HG03469 (cell line): ENCODE results near the gene AMZ1.
"Not testable (repeated sequence)": the region's sequence is repeated elsewhere in the genome, so short reads cannot be mapped to it uniquely, and the experiment has no call there.

Source experiments
- ATAC-seq: cut with Tn5 transposase; IDR thresholded peaks from one replicate; pipeline ENCODE4 v1.9.1; 2021; ENCODE audit warnings: mild to moderate bottlenecking, moderate library complexity, moderate number of reproducible peaks; ENCODE audit not compliant: unreplicated experiment

Gene AMZ1

GRCh38 chr7:2709553-2710285 is 21.7 kb downstream of the AMZ1 start:
- peak; percentile 60 for ATAC-seq

DNA sequence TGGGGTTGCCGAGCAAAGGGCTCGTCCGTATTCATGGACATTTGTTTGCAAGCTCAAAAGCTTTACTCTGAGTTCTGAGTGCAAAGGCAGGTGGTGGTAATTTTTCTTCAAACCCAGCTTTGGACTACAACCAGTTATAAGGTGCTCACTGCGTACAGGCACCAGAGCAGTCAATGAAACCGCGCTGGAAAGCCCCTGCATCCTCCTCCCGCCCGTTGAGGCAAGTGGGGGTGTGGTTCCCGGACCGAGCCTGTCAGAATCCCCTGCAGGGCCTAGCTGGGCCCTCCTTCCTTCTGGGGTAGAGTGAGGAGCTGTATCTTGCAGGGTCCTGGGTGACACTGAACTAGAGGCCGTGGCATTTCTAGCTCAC is 22.3 kb downstream of the AMZ1 start:
- peak; percentile 25 for ATAC-seq

DNA sequence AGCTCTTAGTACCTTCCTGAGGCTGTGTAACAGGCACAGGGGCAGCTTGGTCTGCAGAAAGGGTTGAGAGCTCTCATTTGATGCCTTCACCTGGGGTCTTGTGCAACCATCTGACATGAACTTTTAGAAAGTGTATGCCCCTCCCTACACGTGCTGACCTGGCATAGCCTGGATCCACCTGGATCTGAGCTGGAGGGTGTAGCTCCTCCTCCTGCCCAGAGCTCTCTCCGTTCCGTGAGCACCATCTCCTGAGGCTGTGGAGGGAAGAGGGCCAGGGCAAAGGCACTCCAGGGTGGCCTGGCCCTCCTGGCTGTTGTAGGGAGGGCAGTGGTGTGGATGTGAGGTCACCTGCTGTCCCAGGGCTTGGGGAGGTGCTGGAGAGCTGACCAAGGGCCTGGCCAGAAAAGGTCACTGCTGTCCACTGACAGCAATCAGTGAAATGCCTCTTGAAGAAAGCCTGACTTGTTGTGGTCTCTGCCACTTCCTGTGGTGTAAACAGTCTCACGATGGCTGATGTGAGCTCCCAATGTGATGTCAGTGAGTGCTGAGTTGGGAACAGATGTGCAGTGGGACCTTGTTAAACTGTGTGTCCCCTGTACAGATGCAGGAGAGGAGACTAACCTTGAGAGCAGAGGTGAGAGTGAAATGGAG is 23.0 kb downstream of the AMZ1 start:
- no peak for ATAC-seq

GRCh38 chr7:2711895-2712675 is 24.1 kb downstream of the AMZ1 start:
- no peak for ATAC-seq

GRCh38 chr7:2713370-2713769 is 25.4 kb downstream of the AMZ1 start:
- no peak for ATAC-seq

GRCh38 chr7:2713978-2714377 is 26.0 kb downstream of the AMZ1 start:
- no peak for ATAC-seq

GRCh38 chr7:2714636-2715035 is 26.6 kb downstream of the AMZ1 start:
- ATAC-seq = no peak

DNA sequence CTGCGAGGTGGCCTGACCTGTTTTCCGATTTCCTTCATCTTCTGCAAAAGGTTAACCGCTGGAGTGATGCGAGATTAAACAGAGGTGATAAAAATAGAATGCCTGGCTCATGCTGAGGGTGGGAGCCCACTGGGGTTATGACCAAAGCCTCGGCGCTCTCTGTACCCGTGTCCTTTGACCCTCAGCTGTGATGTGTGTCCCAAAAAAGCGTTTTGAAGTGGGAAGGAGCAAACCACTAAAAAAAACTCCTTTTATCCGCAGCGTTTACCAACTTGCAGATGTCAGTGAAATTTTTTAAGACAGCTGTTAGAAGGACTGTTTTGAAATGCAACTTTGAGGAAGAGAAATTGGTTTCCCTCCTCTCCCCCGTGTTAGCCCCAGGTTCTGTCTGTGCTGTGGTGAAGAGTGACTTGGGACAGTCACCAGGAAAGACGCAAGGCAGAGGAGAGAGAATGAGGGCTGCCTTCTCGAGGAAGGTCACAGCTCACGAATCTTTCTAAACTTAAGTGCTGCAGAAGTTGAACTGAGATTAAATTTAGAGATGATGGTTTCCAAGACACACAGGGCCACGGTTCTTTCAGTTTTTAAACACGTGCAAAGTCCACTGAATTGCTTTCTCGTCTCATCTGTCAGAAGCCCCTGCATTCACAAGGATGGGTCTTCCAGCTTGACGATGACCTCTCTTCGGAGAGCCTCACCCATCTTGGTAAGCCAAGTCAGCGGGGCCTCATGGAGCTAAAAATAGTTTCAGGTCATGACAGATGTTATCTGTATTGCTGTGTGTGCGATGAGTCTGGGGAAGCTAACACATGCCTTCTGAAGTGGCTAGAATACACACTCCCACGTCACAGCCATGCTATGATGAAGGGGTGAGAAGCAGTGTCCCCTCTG is 27.6 kb downstream of the AMZ1 start:
- no peak for ATAC-seq

DNA sequence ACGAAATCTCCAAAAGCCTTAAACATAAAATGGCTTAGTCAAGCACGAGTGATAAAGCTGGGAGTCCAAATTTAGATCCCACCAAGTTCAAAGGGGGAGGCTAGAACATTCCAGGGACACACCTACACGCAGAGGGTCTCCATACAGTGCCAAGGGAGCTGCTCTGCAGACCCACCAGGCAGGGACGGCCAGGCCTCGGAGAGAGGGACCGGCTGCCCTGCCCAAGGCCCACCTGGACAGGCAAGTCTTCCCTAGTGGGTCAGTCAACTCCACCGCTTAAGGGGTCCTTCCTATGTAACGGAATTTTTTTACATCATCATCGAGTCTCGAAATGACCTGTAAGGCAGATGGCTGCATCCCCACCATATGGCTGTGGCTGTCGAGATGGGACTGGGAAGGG is 28.5 kb downstream of the AMZ1 start:
- ATAC-seq = no peak

- ATAC-seq = no peak
Measured at GRCh38 chr7:2716906-2717292, 28.9 kb downstream of the AMZ1 start.

- no peak for ATAC-seq
Measured at GRCh38 chr7:2717293-2718261, 29.6 kb downstream of the AMZ1 start.

GRCh38 chr7:2718296-2718965 is 30.4 kb downstream of the AMZ1 start:
- no peak for ATAC-seq

GRCh38 chr7:2719007-2719406 is 31.0 kb downstream of the AMZ1 start:
- no peak for ATAC-seq

DNA sequence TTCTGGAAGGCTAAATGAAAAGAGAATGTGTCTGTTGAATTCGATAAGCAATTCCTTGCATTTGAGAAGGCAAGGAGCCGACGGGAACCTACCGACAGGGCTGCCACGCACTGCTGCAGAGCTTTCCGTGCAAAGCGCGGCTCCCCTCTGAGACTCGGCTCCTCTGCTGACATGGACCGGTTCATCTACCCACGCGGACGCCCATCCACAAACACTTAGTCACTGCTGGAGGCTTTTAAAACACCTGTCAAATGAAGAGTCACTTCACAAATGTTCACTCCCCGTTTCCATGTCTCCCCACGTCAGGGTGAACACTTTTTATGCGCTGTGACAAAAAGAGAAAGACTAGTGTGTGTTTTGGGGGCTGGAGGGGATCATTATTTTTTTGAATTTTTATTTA is 32.0 kb downstream of the AMZ1 start:
- ATAC-seq = no peak

- ATAC-seq = no peak
Measured at GRCh38 chr7:2721842-2722241, 33.8 kb downstream of the AMZ1 start.

- ATAC-seq = no peak
Measured at GRCh38 chr7:2722591-2722990, 34.6 kb downstream of the AMZ1 start.

DNA sequence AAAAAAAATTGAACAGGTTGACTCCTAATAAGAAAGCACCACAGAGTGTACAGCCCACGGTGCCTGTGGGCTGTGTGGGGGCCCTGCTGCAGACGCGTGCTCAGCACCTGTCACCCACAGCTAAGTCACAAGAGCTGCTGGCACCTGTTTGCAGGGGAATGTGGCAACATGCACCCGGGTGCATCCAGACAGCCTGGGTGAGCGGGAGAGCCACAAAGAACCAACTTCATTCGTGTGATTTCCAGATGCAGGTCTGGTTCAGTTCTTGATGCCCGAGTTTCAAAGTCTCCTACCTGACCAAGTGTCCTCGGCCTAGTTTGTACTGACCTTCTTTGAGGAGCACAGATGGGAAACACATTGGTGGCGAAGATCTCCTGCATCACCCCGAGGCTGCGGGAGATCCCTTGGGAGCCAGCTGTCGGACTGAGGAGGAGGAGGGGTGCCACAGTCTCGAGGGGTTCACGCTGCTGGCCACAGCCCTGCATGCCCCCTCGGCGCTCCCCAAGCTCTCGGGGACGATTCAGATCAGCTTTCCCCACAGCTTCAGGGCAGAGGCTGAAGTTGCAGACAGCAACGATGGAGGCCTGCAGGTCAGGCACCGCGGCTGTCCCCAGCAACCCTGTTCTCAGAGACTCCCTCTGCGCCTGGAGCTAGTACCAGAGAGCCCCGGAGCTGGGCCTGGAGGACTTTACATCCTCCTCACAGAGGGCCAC is 35.3 kb downstream of the AMZ1 start:
- no peak for ATAC-seq

- not testable (repeated sequence) for ATAC-seq
Measured at GRCh38 chr7:2724036-2724435, 36.0 kb downstream of the AMZ1 start.
